Activated naive CD4-positive, alpha-beta T cell treated with anti-CD3 and anti-CD28 coated beads for 36 hours (primary cell): Measurements from ENCODE around the gene PDE5A. TPM values are rescaled to one million over a fixed set of nuclear protein-coding genes. Genes with fewer than 3 reads are reported as not detected.

Experiments
- CTCF ChIA-PET: fragments of 350-600 bp; sonication (Branson Sonifier 250); formaldehyde crosslinking; loops from one replicate; lab custom pipeline; 2021; ENCODE audit warnings: antibody characterized with exemption; lab: Charles Lee
- DNase-seq: peaks from one replicate; pipeline ENCODE4 v3.0.0-alpha.2; 2020
- H3K27ac Mint-ChIP-seq: one replicate; pipeline ENCODE4 v1.8.0; 2021; ENCODE audit warnings: mild to moderate bottlenecking, mixed read lengths
- H3K27me3 Mint-ChIP-seq: one replicate; pipeline ENCODE4 v1.8.0; 2021; ENCODE audit warnings: low read depth, mixed read lengths
- H3K36me3 Mint-ChIP-seq: one replicate; pipeline ENCODE4 v1.8.0; 2021; ENCODE audit warnings: low read depth, mixed read lengths
- H3K4me1 Mint-ChIP-seq: one replicate; pipeline ENCODE4 v1.8.0; 2021; ENCODE audit warnings: low read depth, mixed read lengths
- H3K4me3 Mint-ChIP-seq: one replicate; pipeline ENCODE4 v1.8.0; 2021; ENCODE audit warnings: mild to moderate bottlenecking, moderate library complexity, mixed read lengths
- H3K9me3 Mint-ChIP-seq: one replicate; pipeline ENCODE4 v1.8.0; 2021; ENCODE audit warnings: mixed read lengths
- intact Hi-C: fragments of 100-400 bp; cut with micrococcal nuclease; formaldehyde crosslinking; loops from one replicate; pipeline ENCODE4 v1.15.1; 2023
- total RNA-seq, 2 experiments: library from RNA; stranded (reverse); gene quantifications; one replicate each; pipeline ENCODE4 v1.2.3, GENCODE V29; 2021

Gene PDE5A
- total RNA-seq, 2 experiments from 2014 or later, result 0.41 to 0.44 TPM

GRCh38 chr4:119661231-119661630 lies 32.6 kb upstream of the PDE5A start:
- no peak overlapping the region for H3K4me3 Mint-ChIP-seq
- peaks cover 12% of the 10 kb centered on the region for H3K27me3 Mint-ChIP-seq
- no peak overlapping the region for H3K27ac Mint-ChIP-seq
- H3K9me3 Mint-ChIP-seq, result no peaks in the 10 kb centered on the region
- no peaks in the 10 kb centered on the region for H3K4me1 Mint-ChIP-seq
- CTCF ChIA-PET, result no interaction called here
- DNase-seq, result no peak
- no peaks in the 10 kb centered on the region for H3K36me3 Mint-ChIP-seq
- intact Hi-C loops, result no loop called here

- Mint-ChIP-seq H3K27me3 (peaks cover 8% of the 10 kb centered on the region), H3K27ac (no peak overlapping the region), H3K9me3 (no peaks in the 10 kb centered on the region), H3K4me1 (no peaks in the 10 kb centered on the region), H3K36me3 (no peaks in the 10 kb centered on the region), H3K4me3 (no peak overlapping the region)
- CTCF ChIA-PET, result interaction anchor here (0.7 to 1.0 kb wide), 2 partner anchors 14 to 18 kb away, joined by 3 read pairs; no protein-coding TSS in a partner anchor
- DNase-seq, result no peak
- intact Hi-C loops, result no loop called here
Observed at GRCh38 chr4:119659576-119659975, 31.0 kb upstream of the PDE5A start.

GRCh38 chr4:119657111-119657611 lies 28.6 kb upstream of the PDE5A start:
- Mint-ChIP-seq H3K4me1 (no peaks in the 10 kb centered on the region), H3K36me3 (no peaks in the 10 kb centered on the region), H3K4me3 (no peak overlapping the region), H3K9me3 (no peaks in the 10 kb centered on the region), H3K27ac (no peak overlapping the region), H3K27me3 (peaks cover 5% of the 10 kb centered on the region)
- DNase-seq, result no peak
- intact Hi-C loops, result no loop called here
- CTCF ChIA-PET, result interaction anchor here (1.3 kb wide), 1 partner anchor 28 kb away, joined by 3 read pairs; the partner anchor contains the start of gene PDE5A

- H3K27me3 Mint-ChIP-seq, result peaks cover 4% of the 10 kb centered on the region
- no peaks in the 10 kb centered on the region for H3K36me3 Mint-ChIP-seq
- no peak for DNase-seq
- CTCF ChIA-PET, result no interaction called here
- intact Hi-C loops, result no loop called here
- no peak overlapping the region for H3K27ac Mint-ChIP-seq
- H3K4me1 Mint-ChIP-seq, result no peaks in the 10 kb centered on the region
- H3K9me3 Mint-ChIP-seq, result no peaks in the 10 kb centered on the region
- H3K4me3 Mint-ChIP-seq, result no peak overlapping the region
Observed at GRCh38 chr4:119656342-119656741, 27.7 kb upstream of the PDE5A start.

GRCh38 chr4:119655111-119655837 lies 26.7 kb upstream of the PDE5A start:
- H3K36me3 Mint-ChIP-seq, result no peaks in the 10 kb centered on the region
- H3K9me3 Mint-ChIP-seq, result no peaks in the 10 kb centered on the region
- no peaks in the 10 kb centered on the region for H3K4me1 Mint-ChIP-seq
- intact Hi-C loops, result no loop called here
- CTCF ChIA-PET, result interaction anchor here (3.6 kb wide), 1 partner anchor 27 kb away, joined by 13 read pairs; the partner anchor contains the start of gene PDE5A
- no peak for DNase-seq
- H3K4me3 Mint-ChIP-seq, result no peak overlapping the region
- H3K27me3 Mint-ChIP-seq, result no peaks in the 10 kb centered on the region
- no peak overlapping the region for H3K27ac Mint-ChIP-seq

GRCh38 chr4:119653990-119654389 lies 25.4 kb upstream of the PDE5A start:
- Mint-ChIP-seq H3K4me3 (no peak overlapping the region), H3K9me3 (no peaks in the 10 kb centered on the region), H3K27ac (no peak overlapping the region), H3K36me3 (no peaks in the 10 kb centered on the region), H3K4me1 (no peaks in the 10 kb centered on the region), H3K27me3 (no peaks in the 10 kb centered on the region)
- CTCF ChIA-PET, result interaction anchor here (3.6 kb wide), 1 partner anchor 25 kb away, joined by 13 read pairs; the partner anchor contains the start of gene PDE5A
- intact Hi-C loops, result no loop called here
- no peak for DNase-seq

- no peak for DNase-seq
- no peaks in the 10 kb centered on the region for H3K36me3 Mint-ChIP-seq
- intact Hi-C loops, result no loop called here
- H3K4me3 Mint-ChIP-seq, result no peak overlapping the region
- no peaks in the 10 kb centered on the region for H3K4me1 Mint-ChIP-seq
- no peaks in the 10 kb centered on the region for H3K9me3 Mint-ChIP-seq
- H3K27ac Mint-ChIP-seq, result no peak overlapping the region
- H3K27me3 Mint-ChIP-seq, result no peaks in the 10 kb centered on the region
- CTCF ChIA-PET, result interaction anchor here (3.6 kb wide), 1 partner anchor 24 kb away, joined by 13 read pairs; the partner anchor contains the start of gene PDE5A
Observed at GRCh38 chr4:119652998-119653397, 24.4 kb upstream of the PDE5A start.

- H3K4me3 Mint-ChIP-seq, result no peak overlapping the region
- no peaks in the 10 kb centered on the region for H3K27me3 Mint-ChIP-seq
- intact Hi-C loops, result loop anchor here (5.0 kb wide), 1 partner anchor 51 kb away; no protein-coding TSS in a partner anchor
- DNase-seq, result no peak
- no peak overlapping the region for H3K27ac Mint-ChIP-seq
- H3K9me3 Mint-ChIP-seq, result no peaks in the 10 kb centered on the region
- no peaks in the 10 kb centered on the region for H3K4me1 Mint-ChIP-seq
- H3K36me3 Mint-ChIP-seq, result no peaks in the 10 kb centered on the region
- CTCF ChIA-PET, result no interaction called here
Observed at GRCh38 chr4:119648398-119648797, 19.8 kb upstream of the PDE5A start.

GRCh38 chr4:119647558-119647957 lies 19.0 kb upstream of the PDE5A start:
- no peaks in the 10 kb centered on the region for H3K36me3 Mint-ChIP-seq
- no peaks in the 10 kb centered on the region for H3K9me3 Mint-ChIP-seq
- H3K4me3 Mint-ChIP-seq, result no peak overlapping the region
- no peak for DNase-seq
- CTCF ChIA-PET, result no interaction called here
- no peak overlapping the region for H3K27ac Mint-ChIP-seq
- intact Hi-C loops, result loop anchor here (5.0 kb wide), 1 partner anchor 50 kb away; no protein-coding TSS in a partner anchor
- H3K27me3 Mint-ChIP-seq, result no peaks in the 10 kb centered on the region
- no peaks in the 10 kb centered on the region for H3K4me1 Mint-ChIP-seq

- intact Hi-C loops, result loop anchor here (5.0 kb wide), 1 partner anchor 49 kb away; no protein-coding TSS in a partner anchor
- H3K4me3 Mint-ChIP-seq, result no peak overlapping the region
- H3K4me1 Mint-ChIP-seq, result no peaks in the 10 kb centered on the region
- H3K9me3 Mint-ChIP-seq, result no peaks in the 10 kb centered on the region
- no peaks in the 10 kb centered on the region for H3K27me3 Mint-ChIP-seq
- CTCF ChIA-PET, result interaction anchor here (1.0 kb wide), 1 partner anchor 20 kb away, joined by 4 read pairs; no protein-coding TSS in a partner anchor
- no peak overlapping the region for H3K27ac Mint-ChIP-seq
- DNase-seq, result no peak
- no peaks in the 10 kb centered on the region for H3K36me3 Mint-ChIP-seq
Observed at GRCh38 chr4:119646347-119647071, 17.9 kb upstream of the PDE5A start.

- Mint-ChIP-seq H3K36me3 (no peaks in the 10 kb centered on the region), H3K9me3 (no peaks in the 10 kb centered on the region)
Observed at GRCh38 chr4:119643306-119644042, 14.9 kb upstream of the PDE5A start.

GRCh38 chr4:119641765-119642164 lies 13.2 kb upstream of the PDE5A start:
- Mint-ChIP-seq H3K4me3 (no peak overlapping the region), H3K27me3 (no peaks in the 10 kb centered on the region), H3K4me1 (no peaks in the 10 kb centered on the region), H3K9me3 (no peaks in the 10 kb centered on the region), H3K36me3 (no peaks in the 10 kb centered on the region), H3K27ac (no peak overlapping the region)
- CTCF ChIA-PET, result no interaction called here
- intact Hi-C loops, result no loop called here
- no peak for DNase-seq

More at GRCh38 chr4:119643306-119644042, 14.9 kb upstream of the PDE5A start:
- intact Hi-C loops, result no loop called here
- CTCF ChIA-PET, result no interaction called here
- DNase-seq, result peak; percentile 8
- H3K27ac Mint-ChIP-seq, result no peak overlapping the region
- H3K4me3 Mint-ChIP-seq, result no peak overlapping the region
- H3K4me1 Mint-ChIP-seq, result no peaks in the 10 kb centered on the region
- no peaks in the 10 kb centered on the region for H3K27me3 Mint-ChIP-seq
